HG03442 (cell line): ENCODE results near the gene CDK11B.

Source experiments
- ATAC-seq: cut with Tn5 transposase; IDR thresholded peaks from one replicate; pipeline ENCODE4 v1.9.1; 2021; ENCODE audit warnings: mild to moderate bottlenecking, moderate library complexity; ENCODE audit not compliant: unreplicated experiment

The CDK11B gene

GRCh38 chr1:1628754-1629429 is 29.9 kb downstream of the CDK11B start:
- ATAC-seq = no peak

- no peak for ATAC-seq
Measured at GRCh38 chr1:1627829-1628753, 30.7 kb downstream of the CDK11B start.

GRCh38 chr1:1627261-1627828 is 31.5 kb downstream of the CDK11B start:
- ATAC-seq = no peak

GRCh38 chr1:1626207-1627141 is 32.3 kb downstream of the CDK11B start:
- no peak for ATAC-seq

- ATAC-seq = no peak
Measured at GRCh38 chr1:1625824-1626206, 33.0 kb downstream of the CDK11B start.

GRCh38 chr1:1625404-1625775 is 33.4 kb downstream of the CDK11B start:
- ATAC-seq = no peak

GRCh38 chr1:1624443-1625403 is 34.1 kb downstream of the CDK11B start:
- no peak for ATAC-seq

GRCh38 chr1:1623631-1624442 is 35.0 kb downstream of the CDK11B start:
- ATAC-seq = no peak

GRCh38 chr1:1623181-1623630 is 35.6 kb downstream of the CDK11B start:
- ATAC-seq = no peak

GRCh38 chr1:1622788-1623094 is 36.1 kb downstream of the CDK11B start:
- no peak for ATAC-seq

GRCh38 chr1:1622010-1622787 is 36.6 kb downstream of the CDK11B start:
- ATAC-seq = no peak

GRCh38 chr1:1621173-1622009 is 37.4 kb downstream of the CDK11B start:
- no peak for ATAC-seq

GRCh38 chr1:1620433-1621139 is 38.2 kb downstream of the CDK11B start:
- ATAC-seq = no peak

- ATAC-seq = no peak
Measured at GRCh38 chr1:1619917-1620361, 38.9 kb downstream of the CDK11B start.

- ATAC-seq = no peak
Measured at GRCh38 chr1:1618396-1619068, 40.3 kb downstream of the CDK11B start.

GRCh38 chr1:1617925-1618324 is 40.9 kb downstream of the CDK11B start:
- ATAC-seq = no peak
